22Rv1 (cell line): Measurements from ENCODE around the gene ASAP2.

Experiments used
- ZFX ChIP-seq: fragments of 450-650 bp; IDR thresholded peaks from 2 replicates; pipeline ENCODE4 v1.6.1; 2017; ENCODE audit warnings: antibody characterized with exemption, borderline replicate concordance
- TF ChIP-seq, protein P1 (sequence below): fragments of 450-650 bp; IDR thresholded peaks from 2 replicates; pipeline ENCODE4 v1.5.1; 2017; ENCODE audit warnings: mild to moderate bottlenecking

DNA sequence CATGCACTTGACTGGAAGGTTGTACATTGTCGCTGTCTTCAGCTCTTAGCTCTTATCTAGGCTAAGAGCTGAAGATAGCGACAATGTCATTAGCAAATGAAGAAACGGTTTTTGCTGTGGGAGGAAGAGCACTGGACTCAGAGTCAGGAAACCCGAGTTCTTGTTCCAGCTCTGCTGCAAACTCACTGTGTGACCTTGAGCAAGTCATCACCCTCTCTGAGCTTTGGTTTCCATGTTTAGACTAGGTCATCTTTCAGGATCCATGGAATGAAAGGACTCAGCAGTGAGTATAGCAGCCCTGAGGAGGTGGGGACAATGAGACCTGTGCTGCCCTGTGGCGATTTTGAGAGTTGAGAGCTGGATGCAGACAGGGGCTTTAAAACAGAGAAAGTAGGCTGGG lies 85.3 kb downstream of the ASAP2 start:
- TF ChIP-seq, protein P1, sequence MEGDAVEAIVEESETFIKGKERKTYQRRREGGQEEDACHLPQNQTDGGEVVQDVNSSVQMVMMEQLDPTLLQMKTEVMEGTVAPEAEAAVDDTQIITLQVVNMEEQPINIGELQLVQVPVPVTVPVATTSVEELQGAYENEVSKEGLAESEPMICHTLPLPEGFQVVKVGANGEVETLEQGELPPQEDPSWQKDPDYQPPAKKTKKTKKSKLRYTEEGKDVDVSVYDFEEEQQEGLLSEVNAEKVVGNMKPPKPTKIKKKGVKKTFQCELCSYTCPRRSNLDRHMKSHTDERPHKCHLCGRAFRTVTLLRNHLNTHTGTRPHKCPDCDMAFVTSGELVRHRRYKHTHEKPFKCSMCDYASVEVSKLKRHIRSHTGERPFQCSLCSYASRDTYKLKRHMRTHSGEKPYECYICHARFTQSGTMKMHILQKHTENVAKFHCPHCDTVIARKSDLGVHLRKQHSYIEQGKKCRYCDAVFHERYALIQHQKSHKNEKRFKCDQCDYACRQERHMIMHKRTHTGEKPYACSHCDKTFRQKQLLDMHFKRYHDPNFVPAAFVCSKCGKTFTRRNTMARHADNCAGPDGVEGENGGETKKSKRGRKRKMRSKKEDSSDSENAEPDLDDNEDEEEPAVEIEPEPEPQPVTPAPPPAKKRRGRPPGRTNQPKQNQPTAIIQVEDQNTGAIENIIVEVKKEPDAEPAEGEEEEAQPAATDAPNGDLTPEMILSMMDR: no peak
- no peak for TF ChIP-seq ZFX
